CD14-positive monocyte (primary cell): ENCODE data around the gene GSDME. TPM values are rescaled to one million over a fixed set of nuclear protein-coding genes. Genes with fewer than 3 reads are reported as not detected.

Source experiments
- DNase-seq, 3 donors: peaks; one replicate each; pipeline ENCODE4 v3.0.0-alpha.2; 2011 to 2022
- H2AFZ ChIP-seq: 2 replicates; pipeline ENCODE4 v1.6.0; 2012; ENCODE audit warnings: mild to moderate bottlenecking, low read depth, low read length, inconsistent platforms; ENCODE audit not compliant: insufficient read depth, poor library complexity, severe bottlenecking
- H3K27ac ChIP-seq, 2 donors: 1 replicate in 1 of 2; 2 replicates in 1 of 2; pipeline ENCODE4 v1.5.1; 2012 to 2013; ENCODE audit warnings: low read length in 2 of 2, control low read depth in 1 of 2, inconsistent platforms in 1 of 2, low read depth in 1 of 2, mild to moderate bottlenecking in 1 of 2
- H3K27me3 ChIP-seq, 2 donors: one replicate each; pipeline versions ENCODE4 v1.6.0 to v1.6.1; 2011 to 2013; ENCODE audit warnings: low read length in 2 of 2; ENCODE audit not compliant: control insufficient read depth in 2 of 2, insufficient read depth in 2 of 2
- H3K36me3 ChIP-seq, 2 donors: replicated peaks in 1 of 2; 1 replicate in 1 of 2; 2 replicates in 1 of 2; pipeline versions ENCODE4 v1.5.1 to v1.6.1; 2012 to 2013; ENCODE audit warnings: low read length in 2 of 2, control low read depth in 1 of 2, inconsistent platforms in 1 of 2, mild to moderate bottlenecking in 1 of 2; ENCODE audit not compliant: insufficient read depth in 2 of 2, control insufficient read depth in 1 of 2
- H3K4me1 ChIP-seq, 2 donors: 1 replicate in 1 of 2; 2 replicates in 1 of 2; pipeline versions ENCODE4 v1.5.1 to v1.6.1; 2012 to 2013; ENCODE audit warnings: low read length in 2 of 2, control low read depth in 1 of 2, inconsistent platforms in 1 of 2, mild to moderate bottlenecking in 1 of 2, moderate library complexity in 1 of 2; ENCODE audit not compliant: insufficient read depth in 2 of 2, control insufficient read depth in 1 of 2
- H3K4me2 ChIP-seq: replicated peaks from 2 replicates; pipeline ENCODE3; 2012; ENCODE audit warnings: low read length, moderate library complexity, mild to moderate bottlenecking; ENCODE audit not compliant: poor library complexity, severe bottlenecking; ENCODE audit errors: extremely low read depth
- H3K4me3 ChIP-seq, 3 experiments: fragments of 200-600 bp in 1 of 3; sonication (generic) in 1 of 3; replicated peaks in 1 of 3; 1 replicate in 2 of 3; 2 replicates in 1 of 3; pipeline ENCODE4 v1.5.1; 2011 to 2013; ENCODE audit warnings: low read length in 3 of 3, mild to moderate bottlenecking in 3 of 3, control low read depth in 2 of 3, low read depth in 2 of 3, inconsistent platforms in 1 of 3, moderate library complexity in 1 of 3
- H3K79me2 ChIP-seq: 2 replicates; pipeline ENCODE4 v1.6.0; 2012; ENCODE audit warnings: mild to moderate bottlenecking, control low read depth, inconsistent platforms, low read length, moderate library complexity; ENCODE audit not compliant: insufficient read depth
- H3K9ac ChIP-seq: 2 replicates; pipeline ENCODE4 v1.6.0; 2017; ENCODE audit warnings: low read length, mild to moderate bottlenecking; ENCODE audit not compliant: insufficient read depth, poor library complexity, severe bottlenecking
- H3K9me3 ChIP-seq, 2 donors: replicated peaks in 1 of 2; 1 replicate in 1 of 2; 2 replicates in 1 of 2; pipeline versions ENCODE4 v1.5.1 to v1.6.1; 2012 to 2013; ENCODE audit warnings: low read length in 2 of 2, control low read depth in 1 of 2; ENCODE audit not compliant: control insufficient read depth in 1 of 2, insufficient read depth in 1 of 2
- H4K20me1 ChIP-seq: 2 replicates; pipeline ENCODE4 v1.6.0; 2012; ENCODE audit warnings: mild to moderate bottlenecking, low read length, control low read depth, moderate library complexity; ENCODE audit not compliant: insufficient read depth
- H3K27ac Mint-ChIP-seq, 7 donors: one replicate each; pipeline ENCODE4 v1.8.0; 2020; ENCODE audit warnings: mild to moderate bottlenecking in 7 of 7, mixed read lengths in 7 of 7, moderate library complexity in 6 of 7, inconsistent platforms in 2 of 7
- H3K27me3 Mint-ChIP-seq, 3 donors: one replicate each; pipeline ENCODE4 v1.8.0; 2021 to 2022; ENCODE audit warnings: low read depth in 3 of 3, mild to moderate bottlenecking in 3 of 3, mixed read lengths in 3 of 3, moderate library complexity in 3 of 3, inconsistent platforms in 1 of 3
- H3K36me3 Mint-ChIP-seq, 2 donors: one replicate each; pipeline ENCODE4 v1.8.0; 2020; ENCODE audit warnings: mixed read lengths in 2 of 2, inconsistent platforms in 1 of 2, mild to moderate bottlenecking in 1 of 2
- H3K4me1 Mint-ChIP-seq: one replicate; pipeline ENCODE4 v1.8.0; 2020; ENCODE audit warnings: mild to moderate bottlenecking, mixed read lengths
- H3K4me3 Mint-ChIP-seq, 2 donors: one replicate each; pipeline ENCODE4 v1.8.0; 2020; ENCODE audit warnings: mild to moderate bottlenecking in 2 of 2, mixed read lengths in 2 of 2, moderate library complexity in 1 of 2
- H3K9me3 Mint-ChIP-seq, 7 donors: one replicate each; pipeline ENCODE4 v1.8.0; 2020 to 2022; ENCODE audit warnings: mixed read lengths in 7 of 7, mild to moderate bottlenecking in 6 of 7, moderate library complexity in 6 of 7, inconsistent platforms in 2 of 7
- WGBS: methylation state at CpG from one replicate; pipeline ENCODE4 v1.1.5; 2013; ENCODE audit warnings: missing lambda C conversion rate; ENCODE audit not compliant: insufficient coverage; 5-methylcytosine and 5-hydroxymethylcytosine counted together
- intact Hi-C, 2 donors: fragments of 100-400 bp; cut with micrococcal nuclease; formaldehyde crosslinking; loops; one replicate each; pipeline versions ENCODE4 v1.15.0 to v1.15.1; 2023
- polyA plus RNA-seq, 3 donors: library from polyadenylated mRNA; depleted of rRNA in 1 of 3; unstranded in 2 of 3; stranded (reverse) in 1 of 3; fragments of 300-500 nt in 2 of 3; fragments of >200 nt in 1 of 3; fragmentation: Illumina TruSeq in 2 of 3; gene quantifications; 1 replicate in 2 of 3; 2 replicates in 1 of 3; pipeline ENCODE4 v1.2.3, GENCODE V29; 2012 to 2021
- TF ChIP-seq, protein P1 (sequence below): fragments of 200-600 bp; IDR thresholded peaks from one replicate; pipeline ENCODE4 v1.8.0; 2022; ENCODE audit warnings: antibody characterized with exemption, mild to moderate bottlenecking

The GSDME gene
- polyA plus RNA-seq, 3 donors, result 1.3 to 2.3 TPM; not detected in 1

DNA sequence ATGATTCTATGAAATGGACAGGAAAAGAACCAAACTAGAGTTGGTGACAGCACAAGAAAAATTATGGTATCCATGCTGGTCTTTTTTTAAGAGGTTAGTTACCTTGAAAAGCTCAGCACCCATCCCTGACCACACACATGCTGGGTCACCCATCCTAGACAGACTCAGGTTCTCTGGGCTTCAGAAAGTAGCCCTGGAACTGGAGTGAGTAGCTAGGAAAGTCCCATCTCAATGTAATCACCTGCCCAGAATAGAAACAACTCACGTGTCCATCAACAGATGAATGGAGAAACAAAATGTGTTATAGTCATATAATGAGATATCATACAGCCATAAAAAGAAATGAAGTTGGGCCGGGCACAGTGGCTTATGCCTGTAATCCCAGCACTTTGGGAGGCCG, 37.0 kb downstream of the GSDME start:
- H3K27me3 Mint-ChIP-seq, result peaks cover 2 to 9% (median 9%) of the 10 kb centered on the region in 3 donors
- H3K27ac Mint-ChIP-seq, result no peak overlapping the region
- Histone ChIP-seq H3K9me3 (no peaks in the 10 kb centered on the region), H3K9ac (no peak overlapping the region), H3K79me2 (no peaks in the 10 kb centered on the region), H3K4me2 (no peak overlapping the region), H3K4me1 (no peaks in the 10 kb centered on the region), H3K4me3 (no peak overlapping the region), H4K20me1 (no peaks in the 10 kb centered on the region), H3K27me3 (no peaks in the 10 kb centered on the region), H2AFZ (no peak overlapping the region), H3K36me3 (no peaks in the 10 kb centered on the region), H3K27ac (no peak overlapping the region)
- whole genome bisulfite sequencing, result no CpG with 5 or more reads among the region's 3 CpGs
- H3K4me3 Mint-ChIP-seq, result no peak overlapping the region
- H3K4me1 Mint-ChIP-seq, result peaks cover 2% of the 10 kb centered on the region
- no peak for DNase-seq
- H3K36me3 Mint-ChIP-seq, result no peaks in the 10 kb centered on the region
- peaks cover 0 to 2% (median 0%) of the 10 kb centered on the region in 7 donors for H3K9me3 Mint-ChIP-seq
- intact Hi-C loops, result no loop called here
- TF ChIP-seq, protein P1, sequence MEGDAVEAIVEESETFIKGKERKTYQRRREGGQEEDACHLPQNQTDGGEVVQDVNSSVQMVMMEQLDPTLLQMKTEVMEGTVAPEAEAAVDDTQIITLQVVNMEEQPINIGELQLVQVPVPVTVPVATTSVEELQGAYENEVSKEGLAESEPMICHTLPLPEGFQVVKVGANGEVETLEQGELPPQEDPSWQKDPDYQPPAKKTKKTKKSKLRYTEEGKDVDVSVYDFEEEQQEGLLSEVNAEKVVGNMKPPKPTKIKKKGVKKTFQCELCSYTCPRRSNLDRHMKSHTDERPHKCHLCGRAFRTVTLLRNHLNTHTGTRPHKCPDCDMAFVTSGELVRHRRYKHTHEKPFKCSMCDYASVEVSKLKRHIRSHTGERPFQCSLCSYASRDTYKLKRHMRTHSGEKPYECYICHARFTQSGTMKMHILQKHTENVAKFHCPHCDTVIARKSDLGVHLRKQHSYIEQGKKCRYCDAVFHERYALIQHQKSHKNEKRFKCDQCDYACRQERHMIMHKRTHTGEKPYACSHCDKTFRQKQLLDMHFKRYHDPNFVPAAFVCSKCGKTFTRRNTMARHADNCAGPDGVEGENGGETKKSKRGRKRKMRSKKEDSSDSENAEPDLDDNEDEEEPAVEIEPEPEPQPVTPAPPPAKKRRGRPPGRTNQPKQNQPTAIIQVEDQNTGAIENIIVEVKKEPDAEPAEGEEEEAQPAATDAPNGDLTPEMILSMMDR, result no peak

- H3K9me3 ChIP-seq, result no peaks in the 10 kb centered on the region
- no peak overlapping the region for H3K4me3 ChIP-seq
- H3K27ac ChIP-seq, result no peak overlapping the region
- H4K20me1 ChIP-seq, result no peaks in the 10 kb centered on the region
- Mint-ChIP-seq H3K27me3 (peaks cover 4 to 9% (median 8%) of the 10 kb centered on the region in 3 donors), H3K4me3 (no peak overlapping the region), H3K9me3 (no peaks in the 10 kb centered on the region), H3K36me3 (no peaks in the 10 kb centered on the region), H3K4me1 (no peaks in the 10 kb centered on the region), H3K27ac (peak overlapping the region in 1 of 7 donors; percentile 3)
- DNase-seq, result no peak
- H3K36me3 ChIP-seq, result no peaks in the 10 kb centered on the region
- H3K79me2 ChIP-seq, result no peaks in the 10 kb centered on the region
- no peaks in the 10 kb centered on the region for H3K27me3 ChIP-seq
- H3K4me2 ChIP-seq, result no peak overlapping the region
- H2AFZ ChIP-seq, result no peak overlapping the region
- WGBS, result 56% methylated on average over 9 of the region's 13 CpGs
- TF ChIP-seq, protein P1, result no peak
- H3K4me1 ChIP-seq, result no peaks in the 10 kb centered on the region
- intact Hi-C loops, result no loop called here
- no peak overlapping the region for H3K9ac ChIP-seq
These were observed 38.2 kb downstream of the GSDME start for GRCh38 chr7:24718977-24719491.
